GM19463 (cell line): Measurements from ENCODE around the gene CAMKMT.
A peak's percentile ranks its signal among the peaks of the same experiment; 100 is the strongest.

Experiments
- ATAC-seq: cut with Tn5 transposase; IDR thresholded peaks from one replicate; pipeline ENCODE4 v1.9.1; 2021; ENCODE audit warnings: mild to moderate bottlenecking, moderate library complexity; ENCODE audit not compliant: unreplicated experiment

Gene CAMKMT

DNA sequence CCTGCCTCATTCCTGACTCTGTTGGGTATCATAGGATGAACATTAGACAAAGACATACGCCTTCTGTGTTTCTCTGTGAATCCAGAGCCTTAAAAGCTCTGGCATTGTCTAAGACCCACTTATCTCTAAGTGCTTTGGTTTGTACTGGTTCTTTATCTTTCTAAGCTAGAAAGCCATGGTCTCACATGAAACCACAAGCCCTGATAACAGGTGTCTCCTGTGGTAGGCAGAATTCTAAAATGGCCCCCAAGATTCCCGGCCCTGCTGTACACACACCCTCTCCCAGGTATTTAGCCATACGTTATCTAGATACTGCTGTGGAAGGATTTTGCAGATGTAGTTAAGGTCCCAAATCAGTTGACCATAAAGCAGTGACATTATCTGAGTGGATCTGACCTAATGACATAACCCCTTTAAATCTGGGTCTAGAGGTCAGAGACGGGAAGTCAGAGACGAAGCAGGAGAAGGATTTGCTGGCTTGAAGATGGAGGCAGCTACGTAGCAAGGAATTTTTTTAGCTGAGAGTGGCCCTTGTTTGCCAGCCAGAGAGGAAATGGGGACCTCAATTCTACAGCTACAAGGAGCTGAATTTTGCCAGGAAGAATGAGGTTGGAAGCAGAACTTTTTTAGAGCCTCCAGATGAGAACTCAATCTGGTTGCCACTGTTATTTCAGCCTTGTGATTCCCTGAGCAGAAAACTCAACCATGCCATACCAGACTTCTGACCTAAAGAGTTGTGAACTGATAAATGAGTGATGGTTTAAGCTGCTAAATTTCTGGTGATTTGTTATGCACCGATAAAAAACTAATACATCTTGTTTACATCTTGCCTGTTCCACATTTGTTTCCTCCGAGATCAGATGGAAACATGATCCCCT, 186.7 kb downstream of the CAMKMT start:
- no peak for ATAC-seq

GRCh38 chr2:44549099-44549471, 187.3 kb downstream of the CAMKMT start:
- no peak for ATAC-seq

GRCh38 chr2:44549856-44550255, 188.1 kb downstream of the CAMKMT start:
- ATAC-seq = no peak

GRCh38 chr2:44550561-44550960, 188.8 kb downstream of the CAMKMT start:
- no peak for ATAC-seq

DNA sequence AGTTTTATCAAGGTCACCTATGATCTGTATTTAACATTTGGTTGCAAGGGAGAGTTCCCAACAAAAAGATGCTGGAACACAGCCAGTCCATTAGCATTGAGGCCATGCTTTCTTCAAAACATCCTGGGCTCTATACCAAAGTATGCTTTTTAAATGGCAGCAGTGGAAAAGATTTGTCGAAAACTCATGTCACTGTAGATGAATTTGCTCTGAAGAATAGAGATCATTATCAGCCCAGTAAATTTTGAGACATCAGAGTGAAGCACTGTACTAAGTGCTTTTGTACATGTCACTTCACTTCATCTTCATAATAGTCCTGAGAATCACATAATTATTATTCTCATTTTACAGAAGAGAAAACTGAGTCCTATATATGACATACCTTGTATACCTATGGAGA, 189.8 kb downstream of the CAMKMT start:
- ATAC-seq = no peak

DNA sequence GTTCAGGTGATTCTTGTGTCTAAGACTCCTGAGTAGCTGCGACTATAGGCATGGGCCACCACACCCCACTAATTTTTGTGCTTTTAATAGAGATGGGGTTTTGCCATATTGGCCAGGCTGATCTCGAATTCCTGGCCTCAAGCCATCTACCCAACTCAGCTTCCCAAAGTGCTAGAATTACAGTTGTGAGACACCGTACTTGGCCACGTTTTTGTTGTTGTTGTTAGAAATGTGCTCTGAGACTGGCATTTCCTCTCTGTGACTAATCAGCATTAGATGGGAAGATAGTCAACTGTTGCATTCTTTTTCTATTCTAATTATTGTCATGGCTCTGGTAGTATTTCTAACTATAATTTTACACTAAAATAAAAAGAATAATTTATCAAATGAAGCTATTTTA, 191.7 kb downstream of the CAMKMT start:
- ATAC-seq = no peak

DNA sequence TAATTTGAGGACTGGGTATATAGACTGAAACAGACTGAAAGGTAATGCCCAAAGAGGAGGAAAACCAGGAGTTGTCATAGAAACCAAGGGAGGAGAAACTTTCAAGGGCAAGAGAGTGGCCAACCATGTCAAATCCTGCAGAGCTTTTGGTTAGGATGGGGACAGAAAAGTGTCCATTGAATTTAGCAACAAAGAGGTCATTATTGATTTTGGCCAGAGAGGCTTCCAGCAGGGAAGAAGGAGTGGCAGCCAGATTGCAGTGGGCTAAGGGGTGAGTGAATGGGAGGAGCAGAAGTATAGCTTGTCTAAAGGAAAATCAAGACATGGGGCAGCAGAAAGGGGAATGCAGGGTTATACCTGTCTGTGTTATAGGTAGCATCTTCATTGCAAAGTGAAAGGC, 194.0 kb downstream of the CAMKMT start:
- ATAC-seq = no peak

DNA sequence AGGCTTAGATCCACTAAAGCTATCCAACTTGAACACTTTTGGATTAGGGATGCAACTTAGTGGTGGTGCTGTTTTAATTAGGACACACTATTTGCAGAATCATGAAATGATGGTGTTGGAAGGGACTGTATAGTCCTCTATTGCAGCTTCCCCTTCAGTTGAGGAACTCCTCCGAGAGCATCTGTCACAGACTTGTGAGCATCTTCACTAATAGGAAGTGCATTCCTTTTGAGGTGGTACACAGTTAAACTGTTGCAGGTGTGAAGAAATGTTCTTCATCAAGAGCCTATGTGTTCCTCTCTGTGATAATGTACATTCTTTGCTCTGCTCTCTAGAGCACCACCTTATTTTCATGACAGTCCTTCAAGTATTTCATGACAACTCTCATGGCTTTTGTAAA, 197.4 kb downstream of the CAMKMT start:
- no peak for ATAC-seq

DNA sequence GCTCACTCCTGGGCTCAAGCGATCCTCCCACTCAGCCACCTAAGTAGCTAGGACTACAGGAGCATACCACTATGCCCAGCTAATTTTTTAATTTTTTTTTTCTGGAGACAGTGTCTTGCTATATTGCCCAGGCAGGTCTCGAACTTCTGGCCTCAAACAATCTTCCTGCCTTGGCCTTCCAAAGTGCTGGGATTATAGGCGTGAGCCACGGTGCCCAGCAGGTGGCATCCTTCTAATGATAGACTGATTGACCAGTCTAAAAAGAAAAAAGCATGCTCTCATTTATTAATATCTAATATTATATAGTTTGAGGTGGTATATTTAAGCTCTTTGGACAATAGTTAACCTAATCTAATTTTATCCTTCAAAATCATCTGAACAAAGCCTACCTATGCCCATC, 198.6 kb downstream of the CAMKMT start:
- no peak for ATAC-seq

DNA sequence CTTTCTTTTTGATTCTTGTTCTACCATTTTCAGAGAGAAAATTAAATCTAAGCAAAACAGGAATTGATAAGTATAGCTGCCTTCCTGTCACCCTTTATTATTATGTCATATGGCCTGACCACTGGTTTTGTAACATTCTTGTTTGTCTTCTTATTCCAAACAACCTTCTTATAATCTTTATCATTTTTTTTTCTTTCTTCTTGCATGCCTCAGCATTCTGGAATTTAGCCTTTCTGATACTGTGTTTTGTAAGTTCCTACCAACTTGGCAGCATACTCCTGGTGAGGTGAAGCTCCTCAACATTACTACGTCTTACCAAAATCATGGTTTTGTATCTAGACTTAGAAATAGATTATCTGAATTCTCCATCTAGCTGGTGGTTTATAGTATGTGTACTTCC, 199.2 kb downstream of the CAMKMT start:
- no peak for ATAC-seq

GRCh38 chr2:44562737-44563136, 201.0 kb downstream of the CAMKMT start:
- ATAC-seq = no peak

GRCh38 chr2:44564752-44565151, 203.0 kb downstream of the CAMKMT start:
- ATAC-seq = no peak

DNA sequence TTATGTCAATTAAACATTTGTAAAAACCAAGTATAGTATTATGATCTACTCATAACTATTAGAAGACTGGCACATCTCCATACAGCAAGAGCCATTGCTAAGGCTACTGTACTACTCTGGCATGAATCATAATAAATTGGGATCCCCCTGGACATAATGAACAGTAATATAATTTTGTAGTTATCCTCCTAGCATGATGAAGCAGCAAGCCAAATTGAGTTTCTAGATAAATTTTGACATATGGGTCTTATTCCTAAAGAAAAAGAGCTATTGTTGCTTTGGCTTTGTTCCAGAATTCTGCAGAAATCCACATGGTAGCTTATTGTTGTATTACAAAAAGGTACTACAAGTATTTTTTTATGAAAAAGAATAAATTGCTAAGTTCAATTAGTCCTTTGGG, 204.3 kb downstream of the CAMKMT start:
- no peak for ATAC-seq

DNA sequence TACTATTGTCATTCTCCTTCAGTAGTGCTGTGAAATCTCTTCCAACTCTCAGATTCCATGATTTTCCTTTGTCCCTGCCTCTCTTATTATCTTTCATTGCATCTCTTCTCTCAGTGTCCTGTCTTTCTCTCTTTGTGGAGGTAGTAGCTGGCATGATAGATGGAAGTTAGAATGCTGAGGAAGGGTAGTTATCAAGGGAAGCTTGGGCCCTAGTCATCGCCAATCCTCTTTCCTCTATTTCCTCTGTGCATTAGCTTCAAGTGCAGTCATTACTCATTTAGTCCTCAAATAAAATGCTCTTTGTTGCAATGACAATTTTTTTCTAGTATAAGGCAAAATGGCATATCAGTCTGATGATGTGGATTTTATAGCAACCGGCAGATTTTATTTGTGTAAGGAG, 207.7 kb downstream of the CAMKMT start:
- ATAC-seq = no peak

GRCh38 chr2:44570271-44570670, 208.5 kb downstream of the CAMKMT start:
- ATAC-seq = no peak

DNA sequence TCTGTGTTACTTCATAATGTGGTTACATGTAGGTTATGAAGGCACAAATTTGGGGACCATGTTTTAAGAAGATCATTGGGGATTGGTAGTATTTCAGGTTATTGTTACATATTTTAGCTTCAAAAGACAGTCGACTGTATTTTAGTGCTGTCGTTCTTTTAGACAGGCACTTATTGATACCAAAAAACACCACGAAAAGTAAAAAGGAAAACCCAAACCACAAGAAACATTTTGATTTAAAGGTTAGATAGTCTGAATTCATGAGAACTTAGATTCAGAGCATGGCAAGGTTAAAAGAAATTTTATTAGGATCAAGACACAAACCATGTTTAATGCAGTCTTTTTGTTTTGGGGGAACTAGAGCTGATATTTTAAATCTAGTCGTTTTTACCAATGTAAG, 209.0 kb downstream of the CAMKMT start:
- no peak for ATAC-seq

DNA sequence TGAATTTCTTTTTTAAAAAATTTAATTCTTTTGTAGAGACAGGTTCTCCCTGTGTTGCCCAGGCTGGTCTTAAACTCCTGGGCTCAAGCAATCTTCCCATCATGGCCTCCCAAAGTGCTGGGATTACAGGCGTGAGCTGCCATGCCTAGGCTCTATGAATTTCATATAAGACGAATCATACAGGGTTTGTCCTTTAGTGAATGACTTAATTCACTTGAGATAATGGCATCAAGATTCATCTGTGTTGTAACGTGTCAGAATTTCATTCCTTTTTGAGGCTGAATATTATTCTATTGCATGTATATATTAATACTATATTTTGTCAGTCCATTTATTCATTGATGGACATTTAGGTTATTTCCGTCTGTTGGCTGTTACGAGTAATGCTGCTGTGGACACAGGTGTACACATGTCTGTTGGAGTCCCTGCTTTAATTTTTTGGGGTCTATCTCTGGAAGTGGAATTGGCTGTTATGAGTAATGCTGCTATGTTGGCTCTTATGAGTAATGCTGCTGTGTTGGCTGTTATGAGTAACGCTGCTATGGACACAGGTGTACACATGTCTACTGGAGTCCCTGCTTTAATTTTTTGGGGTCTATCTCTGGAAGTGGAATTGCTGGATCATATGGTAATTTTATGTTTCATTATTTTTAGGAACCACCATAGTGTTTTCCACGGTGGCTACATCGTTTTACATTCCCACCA, 210.6 kb downstream of the CAMKMT start:
- peak; percentile 57 for ATAC-seq

GRCh38 chr2:44573996-44574395, 212.2 kb downstream of the CAMKMT start:
- no peak for ATAC-seq

DNA sequence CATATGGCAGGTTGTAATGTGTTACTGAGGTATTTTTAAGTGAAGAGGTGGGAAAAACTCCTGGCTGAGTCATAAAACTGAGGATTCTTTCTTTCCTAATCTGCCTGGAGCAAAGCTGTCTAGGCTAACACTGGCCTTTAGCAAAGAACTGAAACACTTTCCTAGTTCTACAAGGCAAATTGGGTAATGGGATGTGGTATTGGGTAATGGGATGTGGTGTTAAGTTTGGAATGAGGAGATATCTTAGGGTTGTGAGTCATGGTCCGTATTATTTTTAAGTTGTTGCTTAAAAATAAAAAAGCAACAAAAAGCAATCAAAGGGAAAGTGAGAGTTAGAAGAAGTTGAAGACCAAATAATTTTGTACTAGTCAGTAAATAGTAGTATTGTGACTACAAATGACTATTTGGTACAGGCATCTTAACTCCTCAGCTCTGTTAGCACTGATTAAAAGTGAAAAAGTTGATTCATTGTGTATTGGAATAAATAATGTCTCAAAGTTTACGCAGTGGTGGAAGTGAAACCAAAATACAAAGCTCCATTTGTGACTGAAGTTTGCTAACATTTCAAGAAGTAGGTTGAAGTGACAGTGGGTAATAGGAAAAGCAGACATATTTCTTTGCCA, 216.8 kb downstream of the CAMKMT start:
- ATAC-seq = peak; percentile 81

DNA sequence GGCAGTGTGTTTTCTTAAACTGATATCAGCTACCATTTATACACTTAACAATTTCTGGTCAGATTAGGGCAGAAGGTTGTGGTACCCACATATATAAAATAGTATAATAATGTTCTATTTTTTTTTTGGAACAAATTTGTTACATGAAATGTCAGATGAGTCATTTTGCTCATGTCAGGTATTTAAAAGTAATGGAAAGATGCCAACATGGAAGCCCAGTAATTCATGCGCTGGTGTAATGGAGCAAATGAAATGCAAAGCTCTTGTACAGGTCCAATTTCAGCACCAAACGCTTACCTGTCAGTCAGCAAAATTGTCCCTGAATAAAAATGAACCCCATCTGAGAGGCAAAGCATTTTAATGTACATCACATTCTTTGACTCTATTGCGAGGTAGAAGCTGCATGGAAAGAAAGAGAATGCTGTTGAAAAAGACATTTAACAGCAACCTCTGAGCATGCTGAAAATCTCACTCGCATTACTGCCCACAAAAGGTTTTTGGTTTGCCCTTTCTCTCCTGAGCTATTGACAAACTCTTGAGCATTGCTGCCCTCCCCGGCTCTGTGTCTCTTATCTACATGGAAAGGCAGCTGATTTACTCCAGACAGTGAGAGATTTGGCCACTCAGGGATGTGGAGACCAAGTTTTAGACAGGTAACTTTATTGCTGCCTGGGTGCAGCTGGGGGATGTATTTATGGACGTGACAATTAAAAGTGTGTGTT, 217.5 kb downstream of the CAMKMT start:
- ATAC-seq = no peak

DNA sequence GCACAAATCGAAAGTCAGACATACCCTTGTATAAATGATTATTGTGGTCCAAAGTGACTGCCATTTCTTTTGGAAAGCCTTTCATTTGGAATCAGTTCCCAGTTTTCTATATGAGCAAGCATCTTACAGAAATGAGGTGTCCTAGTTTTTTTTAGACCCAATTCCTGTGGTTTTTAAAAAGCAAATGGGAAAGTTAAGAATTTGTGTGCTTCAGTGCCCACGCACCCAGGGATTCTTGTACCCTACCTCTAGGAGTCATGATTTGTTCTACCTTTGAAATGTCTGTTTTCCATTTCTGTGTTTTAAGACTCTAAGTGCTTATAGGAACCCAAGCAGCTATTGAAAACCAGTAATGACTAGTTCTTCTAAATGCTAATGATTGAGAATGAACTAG, 218.1 kb downstream of the CAMKMT start:
- no peak for ATAC-seq
